Esophagus (tissue), 2 donors: ENCODE results near the gene PDGFRB. TPM values are rescaled to one million over a fixed set of nuclear protein-coding genes. Genes with fewer than 3 reads are reported as not detected.

Experiments used
- H3K27ac ChIP-seq, 2 donors: one replicate each; pipeline ENCODE4 v1.5.1; 2013; ENCODE audit warnings: low read depth in 2 of 2, mild to moderate bottlenecking in 2 of 2, inconsistent platforms in 1 of 2, low read length in 1 of 2, moderate library complexity in 1 of 2
- H3K27me3 ChIP-seq, 2 donors: one replicate each; pipeline ENCODE4 v1.6.1; 2013; ENCODE audit warnings: low read length in 2 of 2, control low read depth in 1 of 2, mild to moderate bottlenecking in 1 of 2; ENCODE audit not compliant: insufficient read depth in 2 of 2, control insufficient read depth in 1 of 2
- H3K36me3 ChIP-seq, 2 donors: one replicate each; pipeline ENCODE4 v1.6.1; 2013; ENCODE audit warnings: low read length in 1 of 2; ENCODE audit not compliant: control insufficient read depth in 2 of 2, insufficient read depth in 2 of 2
- H3K4me1 ChIP-seq, 2 donors: one replicate each; pipeline ENCODE4 v1.6.1; 2013; ENCODE audit warnings: low read length in 1 of 2; ENCODE audit not compliant: control insufficient read depth in 2 of 2, insufficient read depth in 2 of 2
- H3K4me3 ChIP-seq, 2 donors: one replicate each; pipeline ENCODE4 v1.5.1; 2013; ENCODE audit warnings: low read length in 2 of 2, mild to moderate bottlenecking in 2 of 2, low read depth in 1 of 2, moderate library complexity in 1 of 2
- H3K9me3 ChIP-seq, 2 donors: one replicate each; pipeline ENCODE4 v1.6.1; 2013; ENCODE audit warnings: mild to moderate bottlenecking in 2 of 2, low read depth in 1 of 2, low read length in 1 of 2, moderate library complexity in 1 of 2; ENCODE audit not compliant: control insufficient read depth in 2 of 2, insufficient read depth in 1 of 2
- WGBS, 2 donors: extraction: QIAGEN DNeasy Blood & Tissue Kit; methylation state at CpG; one replicate each; pipeline ENCODE4 v1.1.7; 2013; 5-methylcytosine and 5-hydroxymethylcytosine counted together
- polyA plus RNA-seq, 2 donors: library from polyadenylated mRNA; stranded (reverse); fragments of 200-250 nt; gene quantifications; one replicate each; pipeline ENCODE4 v1.2.3, GENCODE V29; 2013
- donor health status: healthy with polysubstance abuse.
- donor health status: Bipolar disorder and iron deficiency.

PDGFRB gene
- polyA plus RNA-seq, 2 donors = 7.9 to 9.6 TPM

DNA sequence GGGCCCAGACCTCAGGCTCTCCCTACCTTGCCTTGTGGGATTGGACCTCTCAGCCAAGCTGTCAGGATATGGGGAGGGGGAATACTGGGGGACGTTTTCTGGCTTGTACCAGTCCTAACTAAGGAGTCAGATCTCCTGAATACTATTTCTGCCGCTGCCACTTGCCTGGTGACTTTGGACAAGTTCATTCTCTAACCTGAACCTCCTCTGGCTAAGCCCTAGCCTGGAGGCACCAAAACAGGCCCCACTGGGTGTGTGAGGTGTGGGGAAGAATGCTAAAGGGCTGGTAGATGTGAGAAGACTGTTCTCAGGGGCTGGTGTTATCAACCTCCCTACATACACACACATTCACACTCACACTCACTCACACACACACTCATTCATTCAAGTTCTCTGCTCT is 35.3 kb upstream of the PDGFRB start:
- 28 to 41% methylated on average over 2 of the region's 2 CpGs for WGBS, 2 donors
- no peak overlapping the region for H3K27ac ChIP-seq

DNA sequence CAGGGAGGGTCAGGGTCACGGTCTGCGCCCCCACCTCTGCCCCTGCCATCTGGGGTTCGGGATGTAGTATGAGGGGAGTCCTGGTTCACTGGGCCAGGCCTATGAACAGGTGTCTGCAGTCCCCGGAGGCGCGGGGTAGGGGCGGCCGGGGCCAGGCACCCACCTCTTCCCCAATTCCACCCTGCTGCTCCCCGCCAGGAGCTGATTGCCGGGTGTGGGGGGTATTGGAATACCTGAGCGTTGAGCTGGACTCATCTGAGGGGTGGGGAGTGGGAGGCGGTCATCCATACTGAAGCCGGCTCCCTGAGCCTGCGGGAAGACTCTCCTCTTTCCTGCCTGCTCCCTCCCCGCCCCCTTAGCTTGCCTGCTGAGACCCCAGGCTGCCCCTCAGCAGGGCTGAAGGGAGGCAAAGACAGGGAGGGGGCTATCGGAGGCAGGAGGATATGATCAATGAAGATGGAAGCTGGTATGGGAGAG is 34.9 kb upstream of the PDGFRB start:
- WGBS, 2 donors = 51% methylated on average over 14 to 16 of the region's 16 CpGs
- H3K36me3 ChIP-seq = no peaks in the 10 kb centered on the region
- no peaks in the 10 kb centered on the region for H3K4me1 ChIP-seq
- H3K27me3 ChIP-seq = peaks cover 0 to 2% of the 10 kb centered on the region in 2 donors
- no peak overlapping the region for H3K27ac ChIP-seq
- H3K4me3 ChIP-seq = no peak overlapping the region
- H3K9me3 ChIP-seq = no peaks in the 10 kb centered on the region

More for the DNA sequence above, 35.3 kb upstream of the PDGFRB start:
- no peaks in the 10 kb centered on the region for H3K4me1 ChIP-seq
- peaks cover 0 to 2% of the 10 kb centered on the region in 2 donors for H3K27me3 ChIP-seq
- H3K9me3 ChIP-seq = no peaks in the 10 kb centered on the region
- no peak overlapping the region for H3K4me3 ChIP-seq
- H3K36me3 ChIP-seq = no peaks in the 10 kb centered on the region

DNA sequence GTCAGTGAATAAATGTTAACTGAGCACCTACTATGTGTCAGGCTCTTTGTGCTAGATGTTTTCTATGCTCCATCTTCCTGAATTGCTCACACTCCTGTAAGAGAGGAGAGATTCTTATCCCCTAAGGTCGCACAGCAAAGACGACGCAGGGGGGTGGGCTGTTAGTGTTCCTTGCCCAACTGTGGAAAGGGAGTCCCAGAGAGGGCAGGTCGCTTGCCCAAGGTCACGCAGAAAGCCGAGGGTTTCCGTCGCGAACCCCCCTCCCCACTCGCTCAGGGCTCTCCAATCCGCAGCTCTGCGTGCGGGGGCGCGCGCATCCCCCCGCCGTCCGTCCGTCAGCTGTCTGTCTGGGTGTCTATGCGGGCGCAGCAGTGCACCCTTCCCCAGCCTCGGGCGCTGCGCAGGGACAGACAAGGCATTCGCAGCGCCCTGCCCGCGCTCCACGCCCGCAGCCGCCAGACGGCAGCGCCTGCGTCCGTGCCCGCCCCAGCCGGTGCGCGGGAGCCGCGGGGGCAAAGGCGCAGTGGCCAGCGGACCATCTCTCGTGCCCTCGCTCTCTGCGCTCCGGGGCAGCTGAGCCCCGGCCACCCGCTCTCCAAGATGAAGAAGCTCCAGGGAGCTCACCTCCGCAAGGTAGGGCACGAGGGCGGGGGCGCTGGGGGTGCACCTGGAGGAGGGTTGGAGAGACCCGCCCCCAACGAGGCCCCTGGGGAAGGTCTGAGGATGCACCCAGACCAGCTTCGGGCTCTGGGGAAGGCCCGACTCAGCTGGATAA is 34.3 kb upstream of the PDGFRB start, which contains the start of gene SLC6A7:
TSS of gene SLC6A7 (plus strand) at position 335 of the 775 bp plus-strand sequence. CDS start at position 601, 266 bp downstream.
- Histone ChIP-seq H3K27me3 (peaks cover 0 to 2% of the 10 kb centered on the region in 2 donors), H3K4me1 (no peaks in the 10 kb centered on the region), H3K27ac (no peak within 1 kb of the TSS), H3K4me3 (no peak within 1 kb of the TSS), H3K9me3 (no peaks in the 10 kb centered on the region), H3K36me3 (no peaks in the 10 kb centered on the region)
- WGBS, 2 donors = 6% methylated on average over 57 to 58 of the region's 58 CpGs

DNA sequence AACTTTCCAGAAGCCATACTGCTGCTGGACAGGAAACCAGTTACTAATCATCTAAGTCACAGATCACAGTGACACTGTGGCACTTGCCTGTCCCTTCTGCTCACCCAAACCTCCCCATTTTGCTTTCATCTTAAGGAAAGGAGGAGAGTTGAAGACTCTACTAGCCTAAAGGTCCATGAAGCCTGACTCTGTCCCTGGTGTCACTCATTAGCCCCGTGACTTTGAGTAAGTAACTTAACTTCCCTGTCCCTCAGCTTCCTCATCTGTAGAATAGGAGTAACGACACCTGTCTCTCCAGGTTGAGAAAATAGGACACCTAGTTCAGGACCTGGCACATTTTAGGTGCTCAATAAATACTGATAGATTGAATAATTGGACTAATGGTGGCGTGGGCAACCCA is 33.7 kb upstream of the PDGFRB start:
- peaks cover 0 to 2% of the 10 kb centered on the region in 2 donors for H3K27me3 ChIP-seq

DNA sequence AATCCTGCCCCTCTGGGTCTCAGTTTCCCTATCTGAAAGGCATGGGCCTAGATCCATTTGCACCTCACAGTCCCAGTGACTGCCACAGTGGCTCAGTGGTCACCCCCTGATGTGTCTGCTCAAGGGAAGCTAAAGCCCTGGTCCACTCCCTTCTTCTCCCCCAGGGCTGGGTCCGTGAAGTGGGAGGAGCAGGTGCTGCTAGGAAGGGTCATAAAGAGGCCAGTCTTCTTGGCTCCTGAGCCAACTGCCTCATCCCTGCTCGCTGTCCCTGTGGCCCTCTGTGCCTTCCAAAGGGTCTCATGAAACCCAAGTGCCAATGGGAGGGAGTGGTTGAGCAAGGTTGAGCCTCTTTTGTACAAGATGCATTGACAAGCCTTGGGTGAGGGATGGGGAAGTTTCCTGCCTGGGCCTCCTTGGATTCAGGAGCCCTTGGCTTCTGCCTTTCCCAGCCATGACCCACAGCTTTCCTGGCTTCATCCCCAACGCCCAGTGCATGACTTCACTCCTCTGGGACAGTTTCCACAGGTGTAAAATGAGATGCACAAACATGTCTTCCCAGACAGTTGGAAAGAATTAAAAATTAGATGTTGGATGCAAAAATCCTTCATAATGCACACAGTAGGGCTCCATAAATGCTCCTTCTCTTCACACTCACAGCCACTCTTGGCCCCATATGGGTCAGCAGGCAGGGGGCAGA is 32.6 kb upstream of the PDGFRB start:
- 44 to 54% methylated on average over 3 of the region's 3 CpGs for WGBS, 2 donors
- Histone ChIP-seq H3K4me1 (no peaks in the 10 kb centered on the region), H3K9me3 (no peaks in the 10 kb centered on the region), H3K36me3 (no peaks in the 10 kb centered on the region), H3K4me3 (no peak overlapping the region), H3K27ac (no peak overlapping the region), H3K27me3 (peaks cover 0 to 2% of the 10 kb centered on the region in 2 donors)

More for the DNA sequence above, 33.7 kb upstream of the PDGFRB start:
- no peak overlapping the region for H3K27ac ChIP-seq
- no peaks in the 10 kb centered on the region for H3K4me1 ChIP-seq
- 75 to 78% methylated on average over 3 of the region's 3 CpGs for WGBS, 2 donors
- H3K9me3 ChIP-seq = no peaks in the 10 kb centered on the region
- no peaks in the 10 kb centered on the region for H3K36me3 ChIP-seq
- no peak overlapping the region for H3K4me3 ChIP-seq

DNA sequence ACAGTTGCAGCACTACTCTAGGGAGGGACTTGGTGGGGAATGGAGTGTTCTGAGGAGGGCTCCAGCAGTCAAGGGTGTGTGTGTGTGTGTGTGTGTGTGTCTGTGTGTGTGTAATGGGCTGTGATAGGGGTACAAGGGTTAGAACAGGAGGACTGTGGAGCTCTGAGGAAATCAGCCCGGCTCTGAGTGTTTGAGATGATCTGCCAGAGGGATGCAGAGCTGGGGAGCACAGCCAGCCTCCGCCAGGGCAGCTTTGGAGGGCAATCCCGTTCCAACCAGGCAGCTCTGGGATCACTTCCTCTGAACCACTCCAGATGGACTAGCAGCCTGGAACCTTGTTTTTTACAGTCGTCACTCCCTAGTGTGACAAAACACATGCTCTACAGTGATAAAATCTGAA is 31.3 kb upstream of the PDGFRB start:
- no peaks in the 10 kb centered on the region for H3K9me3 ChIP-seq
- no peaks in the 10 kb centered on the region for H3K4me1 ChIP-seq
- no peak overlapping the region for H3K27ac ChIP-seq
- no peak overlapping the region for H3K4me3 ChIP-seq
- H3K27me3 ChIP-seq = peaks cover 0 to 2% of the 10 kb centered on the region in 2 donors
- no peaks in the 10 kb centered on the region for H3K36me3 ChIP-seq
- 65 to 72% methylated on average over 4 of the region's 4 CpGs for WGBS, 2 donors

DNA sequence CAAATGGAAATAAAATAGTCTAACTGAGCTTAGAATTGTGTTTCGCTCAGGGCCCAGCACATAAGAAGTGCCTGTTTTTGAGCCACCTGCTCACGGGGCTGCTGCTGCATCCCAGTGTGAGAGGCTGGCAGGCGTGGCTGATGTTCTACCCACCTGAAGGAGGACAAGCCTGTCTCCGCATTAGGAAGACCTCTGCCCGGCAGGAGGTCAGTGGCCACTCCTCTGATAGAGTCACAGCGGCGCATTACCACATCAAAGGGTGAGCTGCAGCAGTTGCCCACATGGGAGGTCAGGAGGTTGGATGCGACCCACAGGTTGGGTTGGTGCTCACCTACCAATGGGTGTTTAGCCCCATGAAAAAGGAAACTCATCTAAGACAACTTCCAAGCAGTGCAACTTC is 30.5 kb upstream of the PDGFRB start:
- Histone ChIP-seq H3K4me3 (no peak overlapping the region), H3K27me3 (peaks cover 0 to 2% of the 10 kb centered on the region in 2 donors), H3K4me1 (no peaks in the 10 kb centered on the region), H3K36me3 (no peaks in the 10 kb centered on the region), H3K9me3 (no peaks in the 10 kb centered on the region), H3K27ac (no peak overlapping the region)
- 85 to 94% methylated on average over 8 of the region's 8 CpGs for WGBS, 2 donors

DNA sequence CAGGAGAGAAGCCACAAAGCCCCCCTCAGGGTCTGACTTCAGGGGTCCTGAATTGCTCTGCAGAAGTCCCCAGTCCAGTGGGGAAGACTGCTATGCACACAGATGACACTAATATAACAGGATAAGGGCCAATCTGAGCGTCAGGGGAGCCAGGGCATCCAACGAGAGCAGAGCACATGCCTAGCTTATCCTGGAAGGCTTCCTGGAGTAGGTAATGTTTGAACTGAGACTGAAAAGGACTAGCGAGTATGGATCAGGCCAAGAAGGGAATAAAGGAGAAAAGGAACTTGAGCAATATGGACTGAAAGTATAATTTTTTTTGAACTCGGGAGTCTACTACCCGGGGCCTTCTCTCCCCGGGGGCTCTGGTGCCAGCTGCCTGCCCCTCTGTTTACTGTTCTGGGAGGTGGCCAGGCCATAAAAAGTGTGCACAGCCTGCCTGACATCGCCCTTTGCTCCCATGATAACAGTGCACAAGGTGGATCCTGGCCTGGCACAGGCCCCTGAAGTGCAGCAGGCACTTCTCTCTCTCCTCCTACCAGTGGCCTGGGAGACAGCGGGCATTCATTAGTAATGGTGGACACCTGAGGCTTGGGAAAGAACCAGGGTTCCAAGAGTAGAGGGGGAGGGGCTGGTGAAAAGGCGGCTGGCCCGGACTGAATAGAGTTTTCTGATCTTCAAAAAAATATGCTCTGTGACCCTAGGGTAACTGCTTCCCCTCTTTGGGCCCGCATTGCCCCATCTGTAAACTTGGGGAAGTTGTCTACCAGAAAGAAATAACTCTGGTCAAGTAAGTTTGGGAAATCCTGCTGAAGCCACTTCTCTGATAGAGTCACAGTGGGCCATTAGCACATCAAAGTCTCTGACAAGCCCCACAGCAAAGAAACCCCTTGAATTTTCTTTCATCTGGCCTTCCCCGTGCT is 29.6 kb upstream of the PDGFRB start:
- no peaks in the 10 kb centered on the region for H3K9me3 ChIP-seq
- H3K36me3 ChIP-seq = no peaks in the 10 kb centered on the region
- H3K4me3 ChIP-seq = no peak overlapping the region
- no peak overlapping the region for H3K27ac ChIP-seq
- H3K4me1 ChIP-seq = peaks cover 0 to 2% of the 10 kb centered on the region in 2 donors
- 68 to 86% methylated on average over 12 of the region's 12 CpGs for WGBS, 2 donors
- peaks cover 0 to 2% of the 10 kb centered on the region in 2 donors for H3K27me3 ChIP-seq

DNA sequence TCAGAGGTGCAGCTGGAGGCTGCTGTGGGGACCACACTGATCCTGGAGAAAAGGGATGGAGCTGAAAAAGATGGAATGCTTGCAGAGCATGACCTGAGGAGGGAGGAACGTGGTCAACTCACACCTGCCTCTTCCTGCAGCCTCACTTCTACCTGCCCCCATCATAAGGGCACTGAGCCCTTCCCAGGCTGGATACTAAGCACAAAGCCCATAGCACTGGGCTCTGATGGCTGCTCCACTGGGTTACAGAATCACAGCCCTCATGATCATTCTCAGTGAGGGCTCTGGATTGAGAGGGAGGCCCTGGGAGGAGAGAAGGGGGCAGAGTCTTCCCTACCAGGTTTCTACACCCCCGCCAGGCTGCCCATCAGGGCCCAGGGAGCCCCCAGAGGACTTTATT is 28.4 kb upstream of the PDGFRB start:
- Histone ChIP-seq H3K27ac (no peak overlapping the region), H3K4me3 (no peak overlapping the region), H3K4me1 (peaks cover 0 to 2% of the 10 kb centered on the region in 2 donors), H3K9me3 (no peaks in the 10 kb centered on the region), H3K27me3 (no peaks in the 10 kb centered on the region), H3K36me3 (no peaks in the 10 kb centered on the region)
- 76 to 78% methylated on average over 2 of the region's 2 CpGs for WGBS, 2 donors
